ENCODE data around the gene SOHLH2.

DNA sequence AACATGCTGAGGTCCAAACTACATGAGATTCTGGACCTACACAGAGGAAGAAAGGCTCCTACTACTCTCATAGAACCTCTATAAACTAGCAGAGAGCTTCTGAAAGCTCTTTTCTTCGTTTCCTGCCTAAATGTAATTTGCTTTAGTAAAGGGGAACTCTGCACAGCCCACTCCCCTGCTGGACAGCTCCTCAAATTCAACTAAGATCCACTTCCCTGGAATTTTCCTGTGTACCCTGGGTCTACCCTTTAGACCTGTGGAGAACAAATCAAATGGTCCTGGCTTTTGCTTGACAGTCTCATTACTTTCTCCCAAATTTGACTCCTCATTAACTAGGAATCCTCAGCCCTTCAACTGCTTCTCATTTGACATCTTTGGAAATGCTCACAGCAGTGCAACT is 79.7 kb downstream of the SOHLH2 start:
- TF ChIP-seq, protein P1, sequence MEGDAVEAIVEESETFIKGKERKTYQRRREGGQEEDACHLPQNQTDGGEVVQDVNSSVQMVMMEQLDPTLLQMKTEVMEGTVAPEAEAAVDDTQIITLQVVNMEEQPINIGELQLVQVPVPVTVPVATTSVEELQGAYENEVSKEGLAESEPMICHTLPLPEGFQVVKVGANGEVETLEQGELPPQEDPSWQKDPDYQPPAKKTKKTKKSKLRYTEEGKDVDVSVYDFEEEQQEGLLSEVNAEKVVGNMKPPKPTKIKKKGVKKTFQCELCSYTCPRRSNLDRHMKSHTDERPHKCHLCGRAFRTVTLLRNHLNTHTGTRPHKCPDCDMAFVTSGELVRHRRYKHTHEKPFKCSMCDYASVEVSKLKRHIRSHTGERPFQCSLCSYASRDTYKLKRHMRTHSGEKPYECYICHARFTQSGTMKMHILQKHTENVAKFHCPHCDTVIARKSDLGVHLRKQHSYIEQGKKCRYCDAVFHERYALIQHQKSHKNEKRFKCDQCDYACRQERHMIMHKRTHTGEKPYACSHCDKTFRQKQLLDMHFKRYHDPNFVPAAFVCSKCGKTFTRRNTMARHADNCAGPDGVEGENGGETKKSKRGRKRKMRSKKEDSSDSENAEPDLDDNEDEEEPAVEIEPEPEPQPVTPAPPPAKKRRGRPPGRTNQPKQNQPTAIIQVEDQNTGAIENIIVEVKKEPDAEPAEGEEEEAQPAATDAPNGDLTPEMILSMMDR (conservative IDR thresholded peaks at IDR 0.05; ENCODE audit: low read depth, low read length) = no peak
- TF ChIP-seq EZH2 (IDR thresholded peaks at IDR 0.05; ENCODE audit: low read length, unreplicated experiment) (no peak), EZH2phosphoT487 (IDR thresholded peaks at IDR 0.05; ENCODE audit: borderline replicate concordance, low read length) (no peak)
